HG03378 (cell line): ENCODE data around the gene NSUN2.
"Not testable (repeated sequence)": the region's sequence is repeated elsewhere in the genome, so short reads cannot be mapped to it uniquely, and the experiment has no call there.

Experiments
- ATAC-seq: cut with Tn5 transposase; IDR thresholded peaks from one replicate; pipeline ENCODE4 v1.9.1; 2021; ENCODE audit warnings: mild to moderate bottlenecking, moderate library complexity; ENCODE audit not compliant: unreplicated experiment

The NSUN2 gene

GRCh38 chr5:6584727-6585126, 48.1 kb downstream of the NSUN2 start:
- no peak for ATAC-seq

DNA sequence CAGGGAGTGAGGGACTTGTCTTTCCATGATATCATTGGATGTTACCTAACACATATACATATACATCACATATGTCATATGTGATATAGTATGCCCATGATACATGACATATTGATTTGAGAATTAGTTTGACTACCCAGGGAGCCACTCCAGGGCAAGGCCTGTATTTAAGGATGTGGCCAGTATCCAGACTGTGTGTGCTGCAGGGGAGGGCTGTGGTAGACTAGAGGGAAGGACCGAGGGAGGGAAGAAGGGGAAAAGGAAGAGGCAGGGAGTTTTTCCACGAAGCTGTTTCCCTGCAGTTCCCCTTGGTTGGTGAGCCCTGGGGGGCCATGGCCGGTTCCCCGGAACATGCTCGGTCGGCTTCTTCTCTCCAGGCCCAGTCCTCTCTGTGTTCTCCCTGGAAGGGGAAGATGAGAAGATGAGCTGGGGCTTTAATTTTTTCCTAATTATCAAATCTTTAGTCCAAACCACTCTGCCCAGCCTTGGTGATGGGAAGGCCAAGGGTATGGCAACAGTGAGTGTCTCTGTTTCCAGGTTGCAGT, 48.7 kb downstream of the NSUN2 start:
- ATAC-seq, result no peak

DNA sequence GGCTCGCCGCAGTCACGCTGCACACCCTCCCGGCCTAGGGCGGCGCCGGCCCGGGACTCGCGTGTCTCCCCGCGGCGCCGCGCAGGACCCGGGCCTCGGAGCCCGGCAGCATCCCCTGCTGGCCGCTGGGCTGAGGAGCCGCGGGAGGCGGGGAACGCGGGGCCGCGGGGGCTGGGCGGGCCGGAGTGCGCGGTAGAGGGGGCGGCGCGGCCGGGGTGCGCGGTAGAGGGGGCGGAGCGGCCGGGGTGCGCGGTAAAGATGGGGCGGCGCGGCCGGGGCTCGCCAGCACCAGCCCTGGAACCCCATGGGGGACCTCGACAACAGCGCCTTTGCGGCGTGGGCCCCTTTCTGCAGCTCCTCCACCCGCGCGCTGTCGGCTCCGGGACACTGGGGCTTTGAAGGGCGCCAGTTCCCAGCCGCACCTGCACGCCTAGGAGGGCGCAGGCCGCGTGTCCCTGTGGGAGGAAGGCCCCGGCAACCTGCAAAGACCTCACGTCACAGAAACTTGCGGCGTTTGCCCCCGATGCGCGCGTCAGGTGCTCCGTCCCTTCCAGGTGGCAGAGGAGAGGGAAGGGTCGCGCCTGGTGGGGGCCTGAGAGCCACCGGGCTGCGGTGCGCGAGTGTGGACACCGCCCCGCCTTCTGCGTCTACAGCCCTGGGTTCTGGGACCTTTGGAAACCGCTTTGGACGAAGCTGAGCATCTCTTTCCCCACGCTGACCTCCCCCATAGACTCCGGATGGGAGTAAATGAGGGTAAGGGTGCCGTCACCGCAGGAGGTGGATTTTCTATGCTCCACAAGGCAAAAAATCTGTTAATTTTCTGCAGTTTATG, 49.6 kb downstream of the NSUN2 start:
- no peak for ATAC-seq

GRCh38 chr5:6582507-6583048, 50.3 kb downstream of the NSUN2 start:
- ATAC-seq, result no peak

DNA sequence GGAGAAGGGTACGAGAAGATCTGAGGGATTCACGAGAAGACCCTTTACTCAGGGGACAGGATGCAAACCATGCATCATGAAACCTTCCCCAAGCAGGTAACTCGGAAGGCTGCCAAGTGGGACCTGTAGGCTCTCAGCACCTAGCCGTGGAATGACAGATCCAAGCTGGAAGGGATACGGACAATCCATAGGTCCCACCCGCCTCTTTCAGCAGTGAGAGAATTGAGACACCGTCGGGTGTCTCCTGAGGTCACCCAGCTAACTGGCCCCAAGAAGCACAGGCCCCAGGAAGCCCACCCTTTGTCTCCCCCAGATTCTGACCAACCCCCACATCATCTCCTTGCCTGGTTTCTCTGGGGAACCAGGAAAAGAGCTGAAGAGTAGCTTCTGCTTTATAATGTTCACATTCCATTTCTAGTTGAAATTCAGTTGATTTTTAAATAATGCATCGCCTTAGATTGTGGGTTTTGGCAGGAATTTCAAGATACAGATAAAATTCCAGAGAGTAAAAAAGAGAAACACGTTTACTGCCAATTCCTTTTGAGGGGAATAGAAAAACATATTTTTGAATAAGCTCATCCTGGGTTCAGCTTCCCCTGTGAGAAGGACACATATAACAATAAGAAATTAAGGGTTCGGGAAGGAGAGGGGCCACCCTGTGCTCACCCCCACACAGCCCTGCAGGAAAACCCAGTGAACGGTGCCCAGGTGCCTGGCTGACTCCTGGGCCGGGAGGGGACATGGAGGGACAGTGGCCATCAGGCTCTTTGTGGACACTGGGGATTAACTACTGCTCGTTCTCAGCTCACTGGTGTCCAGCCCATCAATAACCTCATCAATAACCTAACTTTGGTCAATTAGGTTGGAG, 51.1 kb downstream of the NSUN2 start:
- no peak for ATAC-seq

DNA sequence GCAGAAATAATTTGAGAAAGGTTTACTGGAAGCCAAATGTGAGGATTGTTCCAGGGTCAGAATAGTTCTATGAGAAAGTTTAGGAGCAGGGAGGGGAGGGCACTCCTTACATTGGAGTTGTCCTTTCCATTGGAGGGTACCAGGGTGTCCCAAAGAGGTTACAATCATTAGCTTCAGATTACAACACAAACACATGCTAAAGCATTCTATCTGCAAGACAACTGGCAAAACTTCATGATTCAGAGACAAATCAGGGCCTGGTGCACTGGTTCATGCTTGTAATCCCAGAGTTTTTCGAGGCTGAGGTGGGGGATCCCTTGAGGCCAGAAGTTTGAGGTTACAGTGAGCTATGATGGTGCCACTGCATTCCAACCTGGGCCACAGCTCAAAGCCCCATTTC, 51.8 kb downstream of the NSUN2 start:
- no peak for ATAC-seq

DNA sequence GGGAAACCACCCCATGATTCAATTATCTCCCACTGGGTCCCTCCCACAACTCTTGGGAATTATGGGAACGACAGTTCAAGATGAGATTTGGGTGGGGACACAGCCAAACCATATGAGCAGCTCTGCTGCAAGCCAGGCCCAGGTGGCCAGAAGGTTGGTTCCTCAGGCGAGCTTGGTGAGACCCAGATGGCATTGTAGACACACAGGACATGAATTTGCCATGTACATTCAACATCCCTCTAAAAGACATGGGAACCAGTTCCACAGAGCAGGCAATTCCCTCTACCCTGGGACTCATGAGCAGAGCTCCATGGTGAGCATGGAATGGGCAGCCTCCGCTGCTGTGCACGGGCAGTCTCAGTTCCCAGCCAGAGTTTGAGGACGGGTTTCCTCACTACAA, 53.3 kb downstream of the NSUN2 start:
- no peak for ATAC-seq

DNA sequence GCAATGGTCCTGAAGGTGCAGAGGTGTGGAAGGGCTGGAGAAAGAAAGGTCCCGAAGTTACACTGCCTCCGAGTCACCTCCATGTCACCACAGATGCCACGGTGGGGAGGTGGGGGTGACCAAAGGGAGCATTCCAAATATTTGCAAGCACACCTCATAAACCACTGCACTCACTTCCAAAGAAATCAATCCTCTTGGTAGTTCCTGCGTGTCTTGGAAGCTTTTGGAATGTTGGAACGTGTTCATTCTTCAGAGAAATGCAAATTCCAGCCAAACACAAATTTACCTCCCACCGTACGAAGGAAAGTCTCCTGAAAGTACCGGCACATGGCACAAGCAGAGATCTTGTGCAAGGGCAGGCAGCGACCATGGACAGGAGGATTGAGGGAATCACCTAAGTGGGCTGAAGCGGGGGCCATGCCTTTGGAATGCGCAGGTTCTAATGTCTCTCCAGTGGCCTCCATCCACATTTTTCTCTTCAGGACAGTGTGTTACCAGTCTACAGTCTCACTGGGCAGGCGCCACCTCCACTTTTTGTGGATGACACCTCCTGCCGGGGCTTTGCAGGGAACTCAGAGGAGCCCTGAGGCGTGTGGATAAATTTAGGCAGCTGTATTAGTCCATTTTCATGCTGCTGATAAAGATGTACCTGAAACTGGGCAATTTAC, 54.0 kb downstream of the NSUN2 start:
- ATAC-seq, result no peak

DNA sequence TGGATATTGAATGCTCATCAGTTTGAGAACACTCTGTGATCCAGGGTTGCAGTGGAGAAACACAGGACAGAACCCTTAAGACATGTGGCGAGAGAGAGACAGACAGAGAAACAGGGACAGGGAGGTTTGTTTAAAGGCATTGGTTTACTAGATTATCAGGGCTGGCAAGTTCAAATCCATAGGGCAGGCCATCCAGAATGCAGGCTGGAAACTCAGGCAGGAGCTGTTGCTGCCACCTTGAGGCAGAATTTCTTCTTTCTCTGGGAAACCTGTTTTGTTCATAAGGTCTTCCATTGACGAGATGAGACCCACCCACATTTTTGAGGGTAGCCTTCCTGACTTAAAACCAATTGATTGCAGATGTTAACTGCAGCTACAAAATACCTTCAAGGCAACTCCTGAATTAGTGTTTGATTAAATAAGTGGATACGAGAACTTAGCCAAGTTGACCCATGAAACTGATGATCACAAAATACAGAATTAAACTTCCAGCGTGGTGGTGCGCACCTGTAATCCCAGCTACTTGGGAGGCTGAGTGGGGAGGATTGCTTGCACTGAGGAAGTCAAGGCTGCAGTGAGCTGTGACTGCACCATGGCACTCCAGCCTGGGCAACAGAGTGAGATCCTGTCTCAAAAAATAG, 55.9 kb downstream of the NSUN2 start:
- ATAC-seq, result no peak

- ATAC-seq, result no peak
These were observed 58.2 kb downstream of the NSUN2 start for GRCh38 chr5:6574537-6575245.

DNA sequence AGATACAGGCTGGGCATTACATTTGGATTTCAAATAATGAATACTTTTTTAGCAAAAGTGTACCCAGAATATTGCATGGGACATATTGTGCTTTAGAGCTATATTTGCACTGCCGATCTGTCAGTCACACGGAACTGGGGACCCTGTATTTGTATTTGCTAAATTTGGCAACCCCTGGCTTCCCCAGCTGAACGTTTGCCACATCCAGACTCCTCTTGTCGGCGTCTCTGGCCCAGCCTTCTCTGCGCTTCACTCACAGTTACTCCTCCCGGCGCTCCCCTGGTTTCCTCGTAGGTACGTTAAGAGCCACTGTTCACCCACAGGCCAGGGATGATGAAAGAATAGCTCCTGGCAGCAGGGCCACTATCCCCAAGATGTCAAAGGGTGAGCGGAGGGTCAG, 58.7 kb downstream of the NSUN2 start:
- no peak for ATAC-seq

GRCh38 chr5:6573651-6574101, 59.2 kb downstream of the NSUN2 start:
- no peak for ATAC-seq

GRCh38 chr5:6572825-6573380, 59.9 kb downstream of the NSUN2 start:
- no peak for ATAC-seq

- ATAC-seq, result no peak
These were observed 60.6 kb downstream of the NSUN2 start for GRCh38 chr5:6572086-6572824.

GRCh38 chr5:6571607-6572006, 61.2 kb downstream of the NSUN2 start:
- ATAC-seq, result not testable (repeated sequence)

DNA sequence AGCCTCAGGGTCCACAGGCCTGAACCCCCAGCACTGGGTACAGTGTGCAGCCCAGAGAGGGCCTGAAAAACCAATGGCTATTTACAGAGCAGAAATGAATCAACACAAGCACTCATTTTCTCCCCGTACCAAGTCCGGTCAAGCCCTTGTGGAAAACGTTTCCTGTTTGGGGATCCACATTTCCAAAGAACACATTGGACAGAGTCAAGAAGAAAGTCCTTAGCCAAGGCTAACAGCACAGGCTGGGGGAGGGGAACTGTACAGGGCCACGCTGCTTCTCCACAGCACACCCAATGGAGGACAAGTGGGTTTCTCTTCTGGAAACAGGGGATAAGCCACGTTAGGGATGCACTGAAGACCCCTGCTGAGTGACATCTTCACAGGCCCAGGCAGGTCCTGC, 62.3 kb downstream of the NSUN2 start:
- no peak for ATAC-seq

DNA sequence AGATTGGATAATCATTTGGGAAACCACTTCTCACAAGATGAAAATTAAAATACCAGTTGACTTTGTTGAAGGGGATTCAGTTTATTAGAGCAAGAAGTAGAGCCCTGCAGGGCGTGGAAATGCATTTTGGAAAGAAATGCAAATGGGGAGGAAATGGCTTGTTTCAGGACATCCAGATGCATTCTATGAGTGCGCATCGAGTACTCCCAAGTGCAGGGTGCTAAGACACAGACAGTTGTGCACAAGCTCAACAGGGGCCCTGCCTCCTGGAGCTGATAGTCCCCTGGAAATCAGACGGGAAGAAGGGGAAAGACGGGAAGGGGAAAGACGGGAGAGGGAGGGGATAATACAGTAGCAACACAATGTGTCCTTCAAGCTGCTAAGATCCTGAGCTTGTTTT, 64.0 kb downstream of the NSUN2 start:
- no peak for ATAC-seq

DNA sequence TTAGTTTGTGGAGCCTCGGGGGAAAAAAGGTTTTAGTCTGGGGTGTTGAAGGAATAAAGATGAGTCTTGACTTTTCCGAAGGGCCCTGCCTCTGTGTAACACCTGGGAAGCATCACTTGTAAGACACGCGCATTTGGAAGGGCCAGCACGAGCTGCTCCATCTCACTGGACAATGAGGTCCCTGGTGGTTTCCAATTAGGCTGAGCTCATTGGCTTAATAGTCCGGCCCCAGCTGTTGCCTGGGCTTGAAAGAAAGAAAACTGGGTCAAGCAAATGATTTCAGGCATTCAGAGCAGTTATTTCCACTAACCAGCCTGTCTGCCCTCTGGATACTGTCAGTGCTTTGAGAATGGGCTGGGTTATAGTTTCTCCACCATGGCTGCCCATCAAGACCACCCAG, 64.5 kb downstream of the NSUN2 start:
- ATAC-seq, result no peak

DNA sequence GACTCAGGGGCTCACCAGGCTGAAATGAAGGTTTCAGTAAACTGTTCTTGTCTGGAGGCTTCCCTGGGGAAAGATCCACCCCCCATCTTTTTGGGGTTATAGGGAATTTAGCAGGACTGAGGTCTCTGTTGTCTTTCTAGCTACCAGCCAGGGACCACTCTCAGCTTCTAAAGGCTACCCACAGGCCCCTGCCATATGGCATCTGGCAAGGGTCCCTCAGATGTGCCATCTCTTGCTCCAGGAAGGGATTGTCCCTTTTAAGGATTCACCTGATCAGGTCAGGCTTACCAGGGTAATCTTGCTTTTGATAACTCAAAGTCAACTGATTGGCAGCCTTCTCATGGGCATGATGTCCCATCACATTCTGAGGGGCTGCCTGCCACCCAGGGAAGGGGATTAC, 65.0 kb downstream of the NSUN2 start:
- no peak for ATAC-seq
